Middle frontal gyrus (tissue), 1 donor: ENCODE results near the gene GTPBP4.
A peak's percentile ranks its signal among the peaks of the same experiment; 100 is the strongest.
"Not testable (repeated sequence)": the region's sequence is repeated elsewhere in the genome, so short reads cannot be mapped to it uniquely, and the experiment has no call there.

ENCODE experiments used
- DNase-seq: peaks from one replicate; pipeline ENCODE4 v3.0.0-alpha.2; 2015; ENCODE audit warnings: low spot score; ENCODE audit errors: extremely low spot score

The GTPBP4 gene

DNA sequence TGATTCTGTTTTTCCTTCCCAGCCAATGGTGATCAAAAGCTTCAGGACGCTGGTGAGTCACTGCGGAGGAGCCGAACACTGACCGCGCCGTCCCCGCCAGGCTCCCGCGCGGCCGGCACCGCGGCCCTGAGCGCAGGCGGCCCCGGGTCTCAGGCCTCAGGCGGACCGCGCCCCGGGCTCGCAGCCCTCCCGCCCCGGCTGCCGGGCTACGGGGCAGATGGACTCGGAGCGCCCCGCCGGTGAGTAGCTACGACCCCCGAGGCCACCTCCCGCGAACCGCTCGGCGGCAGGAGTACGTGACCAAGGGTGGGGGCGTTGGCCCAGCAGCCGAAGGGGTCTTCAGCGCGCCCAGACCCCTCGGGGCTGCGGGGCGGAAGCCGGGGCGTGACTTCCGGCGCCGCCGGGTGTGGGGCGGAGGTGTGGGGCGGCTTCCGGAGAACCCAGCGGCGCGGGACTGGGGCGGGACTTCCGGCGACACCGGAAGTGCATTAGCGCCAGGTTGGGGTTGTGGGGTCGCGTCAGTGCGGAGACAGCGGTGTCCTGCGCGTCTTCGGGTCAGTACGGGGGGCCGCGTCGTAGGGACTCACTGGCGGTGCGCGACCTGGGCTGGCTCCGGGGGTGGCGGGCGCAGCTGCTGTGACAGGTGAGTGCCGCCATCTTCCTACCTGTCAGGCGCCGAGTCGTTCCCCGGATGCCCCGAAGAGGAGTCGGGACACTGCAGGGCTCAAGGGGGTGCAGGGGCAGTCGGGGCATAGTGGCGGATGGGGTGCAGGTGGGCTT, 68.3 kb downstream of the GTPBP4 start, which contains the start of gene WDR37:
WDR37 (plus strand) TSS at position 60 of the 780 bp plus-strand sequence. CDS start 15,771 bp downstream, outside the sequence.
- peak; percentile 73 for DNase-seq

DNA sequence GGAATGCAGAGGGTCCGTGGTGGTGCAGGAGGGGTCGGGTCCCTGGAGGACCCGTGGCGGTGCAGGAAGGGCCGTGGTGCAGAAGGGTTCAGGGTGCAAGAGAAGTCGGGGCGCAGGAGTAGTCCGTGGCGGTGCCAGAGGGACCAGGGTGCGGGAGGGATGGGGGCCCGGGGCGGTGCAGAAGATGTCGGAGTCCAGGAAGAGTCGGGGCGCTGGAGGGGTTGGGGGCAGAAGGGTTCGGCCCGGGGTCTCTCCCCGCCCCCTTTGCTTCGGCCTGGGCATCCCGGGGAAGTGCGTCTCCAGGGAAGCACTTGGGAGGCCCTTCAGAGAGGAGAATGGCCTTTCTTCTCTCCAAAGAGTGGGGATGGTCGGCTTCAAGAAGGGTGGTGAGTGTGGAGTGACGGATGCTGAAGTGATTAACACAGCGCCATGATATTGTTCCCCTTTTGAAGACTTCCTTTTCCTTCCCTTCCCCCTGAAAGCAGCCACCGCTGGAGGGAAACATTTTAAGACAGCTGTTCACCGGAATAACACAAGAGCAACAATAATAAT, 68.9 kb downstream of the GTPBP4 start:
- no peak for DNase-seq

DNA sequence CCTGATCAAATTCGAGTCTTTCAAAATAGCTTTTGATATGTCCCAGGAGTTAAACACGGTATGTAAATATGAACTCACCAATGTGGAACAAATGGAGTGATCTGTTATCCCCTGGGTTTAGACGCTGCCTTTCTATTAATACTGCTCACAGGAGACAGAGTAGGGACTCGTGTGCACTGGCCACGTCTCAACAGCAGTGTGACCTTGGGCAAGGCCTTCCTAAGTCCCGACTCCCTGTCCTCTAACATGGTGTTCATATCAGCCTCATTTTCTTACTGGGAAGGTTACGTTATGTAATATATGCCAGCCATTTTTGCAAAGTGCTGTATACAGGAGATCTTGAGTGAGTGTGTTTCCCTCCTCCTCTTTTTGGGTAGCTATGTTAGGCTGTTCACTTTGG, 69.8 kb downstream of the GTPBP4 start:
- no peak for DNase-seq

DNA sequence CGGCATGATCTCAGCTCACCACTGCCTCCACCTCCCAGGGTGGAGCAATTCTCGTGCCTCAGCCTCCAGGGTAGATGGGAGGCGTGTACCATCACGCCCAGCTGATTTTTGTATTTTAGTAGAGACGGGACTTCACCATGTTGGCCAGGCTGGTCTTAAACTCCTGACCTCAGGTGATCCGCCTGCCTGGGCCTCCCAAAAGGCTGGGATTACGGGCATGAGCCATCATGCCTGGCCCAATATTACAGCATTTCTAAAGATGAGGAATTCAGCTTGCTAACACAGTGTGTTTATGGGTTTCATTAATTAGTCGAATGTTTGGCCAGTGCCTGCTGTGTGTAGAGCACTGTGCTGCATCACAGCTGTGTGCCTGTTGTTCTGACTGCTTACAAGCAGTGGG, 71.7 kb downstream of the GTPBP4 start:
- no peak for DNase-seq

- DNase-seq, result no peak
Measured at GRCh38 chr10:1061930-1062774, 73.9 kb downstream of the GTPBP4 start.

DNA sequence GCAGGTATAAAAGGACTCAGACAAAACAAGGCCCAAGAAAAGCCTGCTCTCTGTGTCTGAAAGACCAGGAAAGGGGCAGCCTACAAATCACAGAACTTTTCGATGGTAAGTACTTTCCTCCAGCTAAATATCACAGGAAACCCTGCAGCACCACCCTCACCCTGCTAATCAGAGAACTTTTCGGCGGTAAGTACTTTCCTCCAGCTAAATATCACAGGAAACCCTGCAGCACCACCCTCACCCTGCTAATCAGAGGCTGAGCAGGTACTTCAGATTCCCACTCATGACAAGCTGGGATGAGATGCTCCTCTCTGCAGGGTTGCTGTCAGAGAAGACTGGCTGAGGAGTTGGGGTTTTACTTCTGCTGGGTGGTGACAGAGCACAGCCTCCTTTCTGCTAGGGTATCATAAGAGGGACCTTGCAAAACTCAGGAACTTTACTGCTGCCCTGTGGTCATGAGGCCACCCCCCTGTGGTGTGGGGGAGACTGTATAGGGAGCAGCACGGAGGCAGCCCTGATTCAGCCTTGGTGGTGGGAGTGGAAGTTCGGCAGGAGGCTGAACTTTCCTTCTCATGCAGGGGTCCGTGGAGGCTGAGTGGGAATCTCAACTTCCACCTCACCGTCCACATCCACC, 75.1 kb downstream of the GTPBP4 start:
- DNase-seq, result no peak

DNA sequence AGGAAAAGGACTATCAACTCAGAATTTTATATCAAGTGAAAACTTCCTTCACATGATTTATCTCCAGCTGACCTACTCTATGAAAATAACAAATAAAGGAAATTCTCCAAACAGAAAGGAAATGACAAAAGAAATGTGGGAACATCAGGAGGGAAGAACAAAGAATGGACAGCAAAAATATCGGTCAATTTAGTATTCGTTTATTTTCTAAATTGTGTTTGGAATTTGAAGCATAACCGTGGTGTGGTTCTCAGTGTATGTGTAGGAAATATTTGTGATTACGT, 76.7 kb downstream of the GTPBP4 start:
- DNase-seq, result no peak

DNA sequence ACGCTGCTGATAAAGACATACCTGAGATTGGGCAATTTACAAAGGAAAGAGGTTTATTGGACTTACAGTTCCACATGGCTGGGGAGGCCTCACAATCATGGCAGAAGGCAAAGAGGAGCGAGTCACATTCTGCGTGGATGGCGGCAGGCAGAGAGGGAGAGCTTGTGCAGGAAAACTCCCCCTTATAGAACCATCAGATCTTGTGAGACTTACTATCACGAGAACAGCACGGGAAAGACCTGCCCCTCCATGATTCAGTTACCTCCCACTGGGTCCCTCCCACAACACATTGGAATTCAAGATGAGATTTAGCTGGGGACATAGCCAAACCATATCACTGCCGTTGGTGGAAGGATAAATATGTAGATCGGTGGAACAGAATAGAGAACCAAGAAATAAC, 78.5 kb downstream of the GTPBP4 start:
- DNase-seq, result not testable (repeated sequence)

DNA sequence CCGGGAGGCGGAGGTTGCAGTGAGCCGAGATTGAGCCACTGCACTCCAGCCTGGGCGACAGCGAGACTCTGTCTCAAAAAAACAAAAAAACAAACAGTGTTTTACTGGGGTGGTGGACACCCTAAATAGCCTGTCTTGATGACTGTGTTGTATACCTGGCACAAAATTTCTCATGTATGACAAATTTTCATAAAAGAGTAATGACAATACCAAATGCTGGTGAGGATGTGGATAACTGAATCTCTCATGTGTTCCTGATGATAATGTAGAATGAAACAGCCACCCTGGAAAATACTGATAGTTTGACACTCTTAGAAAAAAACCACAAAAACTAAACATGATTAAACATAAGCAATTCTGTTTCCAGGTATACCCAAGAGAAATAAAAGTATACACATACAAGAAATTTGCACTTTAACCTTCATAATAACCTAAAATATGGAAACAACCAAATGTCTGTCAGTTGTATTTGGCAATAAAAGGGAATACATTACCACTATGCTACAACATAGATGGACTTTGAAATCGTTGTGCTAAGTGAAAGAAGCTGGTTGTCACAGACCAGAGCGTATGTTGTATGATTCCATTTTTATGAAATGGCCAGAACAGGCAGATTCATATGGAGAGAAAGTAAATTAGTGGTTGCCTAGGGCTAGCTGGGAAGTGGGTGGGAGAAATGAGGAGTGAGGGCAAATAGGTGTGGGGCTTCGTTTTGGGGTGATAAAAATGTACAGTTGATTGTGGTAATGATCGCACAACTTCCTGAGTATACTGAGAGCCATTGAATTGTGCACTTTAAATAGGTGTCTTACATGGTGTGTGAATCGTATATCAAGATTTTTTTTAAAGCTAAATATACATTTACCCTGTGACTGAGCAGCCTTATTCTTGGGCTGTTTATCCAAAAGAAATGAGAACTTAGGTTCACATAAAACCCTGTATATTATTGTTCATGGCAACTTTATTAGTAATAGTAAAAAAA, 80.4 kb downstream of the GTPBP4 start:
- DNase-seq, result no peak
